ENCODE data around the gene GBA2. TPM values are rescaled to one million over a fixed set of nuclear protein-coding genes. Genes with fewer than 3 reads are reported as not detected.

Gene GBA2
- total and polyA plus RNA-seq, 2 donors (not counting 3 experiments of a cell fraction or from before 2014, with no cell fraction given): 110 to 158 TPM

DNA sequence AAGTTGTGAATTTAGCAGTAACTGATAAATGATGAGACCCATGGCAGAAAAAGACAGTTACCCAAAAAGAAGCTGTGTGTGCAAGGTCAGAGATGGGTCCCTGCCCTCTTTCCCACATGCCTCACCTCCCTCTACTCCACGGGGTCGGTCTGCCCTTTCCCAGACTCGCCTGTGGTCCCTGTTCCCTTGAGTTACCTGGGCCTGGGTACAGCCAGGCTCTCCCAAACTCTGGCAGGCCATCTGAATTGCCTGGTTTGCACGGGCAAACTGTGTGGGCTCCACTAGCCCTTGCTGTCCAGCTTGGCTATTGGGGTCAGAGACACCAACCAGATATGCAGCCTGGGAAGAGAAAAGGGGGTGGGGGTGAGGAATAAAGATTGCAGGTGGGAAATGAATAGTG, 40.9 kb downstream of the GBA2 start:
- Histone ChIP-seq H3K9ac (replicated peaks; ENCODE audit: extremely low read depth, insufficient read depth, low read length) (no peak overlapping the region), H3K4me1 (ENCODE audit: control insufficient read depth, extremely low read depth, insufficient read depth, low read length) (no peaks in the 10 kb centered on the region), H3K79me2 (ENCODE audit: control insufficient read depth, insufficient read depth, low read length) (no peaks in the 10 kb centered on the region), H3K9me3 (replicated peaks; ENCODE audit: control insufficient read depth, insufficient read depth, low read length) (no peaks in the 10 kb centered on the region), H3K9me1 (replicated peaks; ENCODE audit: control insufficient read depth, extremely low read depth, insufficient read depth, low read length) (no peaks in the 10 kb centered on the region), H3K36me3 (ENCODE audit: control insufficient read depth in 2 of 2, extremely low read depth in 1 of 2, insufficient read depth in 2 of 2, low read length in 2 of 2) (peaks cover 70 to 82% of the 10 kb centered on the region in 2 experiments), H4K20me1 (replicated peaks; ENCODE audit: control insufficient read depth, extremely low read depth, insufficient read depth, low read length) (no peaks in the 10 kb centered on the region), H3K27ac (ENCODE audit: insufficient read depth, low read depth, low read length) (no peak overlapping the region), H2AFZ (ENCODE audit: low read depth, low read length) (no peak overlapping the region), H3K4me2 (ENCODE audit: insufficient read depth, low read length) (no peak overlapping the region), H3K27me3 (ENCODE audit: control insufficient read depth in 2 of 2, insufficient read depth in 2 of 2, low read length in 2 of 2) (no peaks in the 10 kb centered on the region), H3K4me3 (replicated peaks in 1 of 3; ENCODE audit: insufficient read depth in 1 of 3, low read depth in 1 of 3, low read length in 3 of 3) (no peak overlapping the region)
- POLR2A ChIA-PET: no interaction called here
- FAIRE-seq (no peak), DNase-seq (ENCODE audit: low read depth, low spot score) (no peak)
- CTCF ChIA-PET: interaction anchor here (1.1 to 2.0 kb wide), 2 partner anchors 11 to 21 kb away, joined by 3 to 15 read pairs; no protein-coding TSS in a partner anchor
- BruUV-seq (replicated peaks): no TSS peak
- intact Hi-C loops (cut with micrococcal nuclease): no loop called here
- dilution Hi-C loops (cut with MboI; ENCODE audit: extremely low pct_ligation_motif_present, low sequenced_read_pairs): no loop called here
- TF ChIP-seq JUN (IDR thresholded peaks at IDR 0.05; ENCODE audit: borderline replicate concordance, insufficient read depth, insufficient read length, low read depth): no peak
- no peak for TF ChIP-seq FOS (IDR thresholded peaks at IDR 0.05; ENCODE audit: borderline replicate concordance, insufficient read depth, low read length)
- TF ChIP-seq, protein P1, sequence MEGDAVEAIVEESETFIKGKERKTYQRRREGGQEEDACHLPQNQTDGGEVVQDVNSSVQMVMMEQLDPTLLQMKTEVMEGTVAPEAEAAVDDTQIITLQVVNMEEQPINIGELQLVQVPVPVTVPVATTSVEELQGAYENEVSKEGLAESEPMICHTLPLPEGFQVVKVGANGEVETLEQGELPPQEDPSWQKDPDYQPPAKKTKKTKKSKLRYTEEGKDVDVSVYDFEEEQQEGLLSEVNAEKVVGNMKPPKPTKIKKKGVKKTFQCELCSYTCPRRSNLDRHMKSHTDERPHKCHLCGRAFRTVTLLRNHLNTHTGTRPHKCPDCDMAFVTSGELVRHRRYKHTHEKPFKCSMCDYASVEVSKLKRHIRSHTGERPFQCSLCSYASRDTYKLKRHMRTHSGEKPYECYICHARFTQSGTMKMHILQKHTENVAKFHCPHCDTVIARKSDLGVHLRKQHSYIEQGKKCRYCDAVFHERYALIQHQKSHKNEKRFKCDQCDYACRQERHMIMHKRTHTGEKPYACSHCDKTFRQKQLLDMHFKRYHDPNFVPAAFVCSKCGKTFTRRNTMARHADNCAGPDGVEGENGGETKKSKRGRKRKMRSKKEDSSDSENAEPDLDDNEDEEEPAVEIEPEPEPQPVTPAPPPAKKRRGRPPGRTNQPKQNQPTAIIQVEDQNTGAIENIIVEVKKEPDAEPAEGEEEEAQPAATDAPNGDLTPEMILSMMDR (IDR thresholded peaks at IDR 0.05; ENCODE audit: extremely low read depth in 1 of 2, insufficient read depth in 1 of 2, low read depth in 1 of 2, low read length in 2 of 2): no peak
- TF ChIP-seq, protein P2, sequence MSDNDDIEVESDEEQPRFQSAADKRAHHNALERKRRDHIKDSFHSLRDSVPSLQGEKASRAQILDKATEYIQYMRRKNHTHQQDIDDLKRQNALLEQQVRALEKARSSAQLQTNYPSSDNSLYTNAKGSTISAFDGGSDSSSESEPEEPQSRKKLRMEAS (IDR thresholded peaks at IDR 0.05; ENCODE audit: insufficient read depth, insufficient read length): no peak
- TF ChIP-seq MYC (IDR thresholded peaks at IDR 0.05; ENCODE audit: low read depth, low read length): no peak
- no peak for TF ChIP-seq EZH2 (IDR thresholded peaks at IDR 0.05; ENCODE audit: borderline replicate concordance, low read depth, low read length, severe bottlenecking)
- TF ChIP-seq GATA2 (IDR thresholded peaks at IDR 0.05; ENCODE audit: insufficient read depth, insufficient read length, low read depth, low read length): no peak
- no peak for TF ChIP-seq POLR2AphosphoS5 (IDR thresholded peaks at IDR 0.05; ENCODE audit: insufficient read depth, low read depth, low read length)
- TF ChIP-seq POLR2A (IDR thresholded peaks at IDR 0.05; ENCODE audit: low read depth, low read length): no peak
